Progenitor cell of endocrine pancreas (in vitro differentiated cells): Measurements from ENCODE around the gene OTUB2. TPM values are rescaled to one million over a fixed set of nuclear protein-coding genes. Genes with fewer than 3 reads are reported as not detected.

Experiments
- DNase-seq: peaks from one replicate; pipeline ENCODE4 v3.0.0; 2021; ENCODE audit warnings: low spot score; ENCODE audit not compliant: unreplicated experiment
- H3K27ac Mint-ChIP-seq: 2 replicates; pipeline ENCODE4 v1.8.0; 2021; ENCODE audit warnings: mild to moderate bottlenecking, moderate library complexity, mixed read lengths
- H3K27me3 Mint-ChIP-seq: 2 replicates; pipeline ENCODE4 v1.8.0; 2021; ENCODE audit warnings: mixed read lengths
- H3K36me3 Mint-ChIP-seq: 2 replicates; pipeline ENCODE4 v1.8.0; 2022; ENCODE audit warnings: mixed read lengths; ENCODE audit not compliant: insufficient read depth
- H3K4me1 Mint-ChIP-seq: 2 replicates; pipeline ENCODE4 v1.8.0; 2021; ENCODE audit warnings: low read depth, mixed read lengths
- H3K4me3 Mint-ChIP-seq: 2 replicates; pipeline ENCODE4 v1.8.0; 2021; ENCODE audit warnings: low read depth, mild to moderate bottlenecking, moderate library complexity, mixed read lengths
- H3K9me3 Mint-ChIP-seq: 2 replicates; pipeline ENCODE4 v1.8.0; 2021; ENCODE audit warnings: low read depth, mixed read lengths
- total RNA-seq: library from RNA; stranded (reverse); gene quantifications from 2 replicates; pipeline ENCODE4 v1.2.1, GENCODE V29; 2021
- TF ChIP-seq, protein P1 (sequence below): fragments of 200-600 bp; sonication (generic); IDR thresholded peaks from one replicate; pipeline ENCODE4 v1.5.0; 2021; ENCODE audit warnings: antibody characterized with exemption, mild to moderate bottlenecking; ENCODE audit not compliant: unreplicated experiment

Gene OTUB2
- total RNA-seq, 1 donor from 2014 or later = 7.0 TPM

DNA sequence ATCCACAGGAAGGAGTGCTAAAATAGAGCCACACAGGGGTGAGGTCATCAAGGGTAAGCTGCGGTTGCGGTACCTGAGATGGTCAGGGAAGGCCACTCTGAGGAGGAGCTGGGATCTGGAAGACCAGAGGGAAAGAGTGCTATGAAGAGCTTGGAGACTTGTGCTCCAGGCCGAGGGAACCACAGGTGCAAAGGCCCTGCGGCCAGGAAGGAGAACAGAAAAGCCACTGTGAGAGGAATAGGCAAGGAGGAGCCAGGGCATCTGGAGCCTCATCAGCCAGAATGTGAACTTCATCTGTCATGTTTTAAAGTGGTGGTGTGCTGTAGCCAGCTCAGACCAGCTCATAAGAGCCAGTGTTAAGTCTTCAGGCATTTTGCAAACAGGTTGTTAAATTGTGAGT lies 34.5 kb upstream of the OTUB2 start:
- Mint-ChIP-seq H3K4me1 (peaks cover 5% of the 10 kb centered on the region), H3K4me3 (no peak overlapping the region), H3K36me3 (no peaks in the 10 kb centered on the region)

DNA sequence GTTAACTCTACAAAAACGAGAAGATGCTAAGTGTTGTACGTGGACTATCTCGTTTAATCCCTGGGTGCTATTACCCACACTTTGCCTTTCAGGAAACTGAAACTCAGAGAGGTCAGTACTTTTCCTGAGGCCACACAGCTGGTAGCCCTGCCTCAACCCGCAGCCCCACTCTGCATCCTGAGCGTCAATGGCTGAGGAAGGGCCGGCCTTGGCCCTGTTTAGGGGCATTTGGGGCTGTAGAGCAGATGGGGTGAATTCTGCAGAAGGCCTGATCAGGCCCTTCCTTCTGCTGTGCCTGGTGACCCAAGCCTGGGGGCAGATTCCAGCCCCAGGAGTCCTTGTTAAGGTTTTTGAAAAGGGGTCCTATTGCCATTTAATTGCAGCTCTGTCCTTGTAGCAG lies 32.8 kb upstream of the OTUB2 start:
- Mint-ChIP-seq H3K36me3 (no peaks in the 10 kb centered on the region), H3K9me3 (no peaks in the 10 kb centered on the region), H3K27ac (no peak overlapping the region), H3K4me1 (peaks cover 5% of the 10 kb centered on the region), H3K27me3 (peaks cover 28% of the 10 kb centered on the region), H3K4me3 (no peak overlapping the region)
- no peak for DNase-seq
- TF ChIP-seq, protein P1, sequence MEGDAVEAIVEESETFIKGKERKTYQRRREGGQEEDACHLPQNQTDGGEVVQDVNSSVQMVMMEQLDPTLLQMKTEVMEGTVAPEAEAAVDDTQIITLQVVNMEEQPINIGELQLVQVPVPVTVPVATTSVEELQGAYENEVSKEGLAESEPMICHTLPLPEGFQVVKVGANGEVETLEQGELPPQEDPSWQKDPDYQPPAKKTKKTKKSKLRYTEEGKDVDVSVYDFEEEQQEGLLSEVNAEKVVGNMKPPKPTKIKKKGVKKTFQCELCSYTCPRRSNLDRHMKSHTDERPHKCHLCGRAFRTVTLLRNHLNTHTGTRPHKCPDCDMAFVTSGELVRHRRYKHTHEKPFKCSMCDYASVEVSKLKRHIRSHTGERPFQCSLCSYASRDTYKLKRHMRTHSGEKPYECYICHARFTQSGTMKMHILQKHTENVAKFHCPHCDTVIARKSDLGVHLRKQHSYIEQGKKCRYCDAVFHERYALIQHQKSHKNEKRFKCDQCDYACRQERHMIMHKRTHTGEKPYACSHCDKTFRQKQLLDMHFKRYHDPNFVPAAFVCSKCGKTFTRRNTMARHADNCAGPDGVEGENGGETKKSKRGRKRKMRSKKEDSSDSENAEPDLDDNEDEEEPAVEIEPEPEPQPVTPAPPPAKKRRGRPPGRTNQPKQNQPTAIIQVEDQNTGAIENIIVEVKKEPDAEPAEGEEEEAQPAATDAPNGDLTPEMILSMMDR = no peak

More for the DNA sequence above, 34.5 kb upstream of the OTUB2 start:
- H3K27me3 Mint-ChIP-seq = peaks cover 28% of the 10 kb centered on the region
- no peak for DNase-seq
- H3K27ac Mint-ChIP-seq = no peak overlapping the region
- TF ChIP-seq, protein P1 = no peak
- no peaks in the 10 kb centered on the region for H3K9me3 Mint-ChIP-seq

DNA sequence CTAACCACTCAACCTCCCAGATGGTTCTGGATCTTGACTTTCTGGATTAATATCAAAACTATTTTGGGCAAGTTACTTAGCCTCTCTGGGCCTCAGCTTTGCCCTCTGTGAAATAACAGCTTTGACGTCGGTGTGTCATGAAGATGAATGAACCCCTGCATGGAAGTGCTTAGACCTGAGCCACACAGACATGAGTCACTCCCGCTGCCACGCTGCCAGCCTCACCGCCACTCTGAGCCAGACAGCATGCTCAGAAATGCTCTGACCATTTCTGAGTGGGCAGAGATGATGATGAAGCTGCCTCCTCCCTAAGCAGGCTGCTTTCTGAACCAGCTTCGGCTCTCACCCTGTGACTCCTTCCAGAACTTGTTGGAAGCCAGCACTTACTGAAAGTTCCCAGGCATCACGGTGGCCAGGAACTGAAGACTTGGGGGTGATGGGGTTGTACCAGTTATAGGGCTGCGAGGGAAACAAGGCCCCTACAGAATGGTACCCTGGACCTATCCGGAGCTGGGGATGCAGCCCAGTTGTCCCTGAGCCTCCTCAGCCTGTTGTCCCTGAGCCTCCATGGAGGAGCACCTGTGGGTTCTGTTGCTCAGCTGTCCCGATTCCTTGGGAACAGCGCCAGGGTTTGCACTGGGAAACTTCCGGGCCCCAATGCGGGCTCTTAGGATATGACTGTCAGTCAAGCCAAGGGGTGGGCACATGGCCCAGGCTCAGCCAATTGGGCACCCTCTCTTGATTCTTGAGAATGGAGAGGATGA lies 31.0 kb upstream of the OTUB2 start:
- TF ChIP-seq, protein P1 = no peak
- Mint-ChIP-seq H3K9me3 (no peaks in the 10 kb centered on the region), H3K27me3 (peaks cover 25% of the 10 kb centered on the region), H3K4me1 (peaks cover 1% of the 10 kb centered on the region), H3K36me3 (no peaks in the 10 kb centered on the region), H3K27ac (no peak overlapping the region), H3K4me3 (no peak overlapping the region)
- DNase-seq = no peak

DNA sequence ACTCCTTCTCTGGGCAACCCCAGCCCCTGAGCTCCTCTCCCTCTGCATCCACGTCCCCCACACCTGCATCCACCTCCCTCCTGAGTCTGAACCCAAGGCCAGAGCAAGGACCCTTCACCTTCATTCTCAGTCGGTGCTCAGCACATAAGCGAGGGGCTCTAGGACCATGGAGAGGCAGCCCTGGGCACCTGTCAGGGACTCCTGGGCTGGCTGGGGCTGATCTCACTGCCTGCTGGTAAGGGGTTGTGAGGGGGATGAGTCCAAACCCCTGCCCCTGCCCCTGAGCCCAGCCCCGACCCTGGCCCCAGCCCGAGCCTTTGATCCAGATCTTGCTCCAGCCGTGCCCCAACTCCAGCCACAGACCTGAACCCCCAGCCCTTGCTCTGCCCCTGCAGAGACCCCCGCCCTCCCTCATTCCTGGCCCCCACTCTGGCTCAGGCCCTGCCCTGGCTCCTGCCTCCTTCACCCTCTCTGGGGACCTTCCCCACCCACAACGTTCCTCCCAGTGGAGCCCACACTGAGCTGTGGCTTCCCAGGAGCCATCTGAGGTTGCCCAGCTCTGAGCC lies 29.9 kb upstream of the OTUB2 start:
- H3K36me3 Mint-ChIP-seq = no peaks in the 10 kb centered on the region
- DNase-seq = no peak
- no peak overlapping the region for H3K4me3 Mint-ChIP-seq
- TF ChIP-seq, protein P1 = no peak
- H3K27ac Mint-ChIP-seq = peak overlapping the region; percentile 10
- H3K4me1 Mint-ChIP-seq = no peaks in the 10 kb centered on the region
- H3K9me3 Mint-ChIP-seq = no peaks in the 10 kb centered on the region
- peaks cover 21% of the 10 kb centered on the region for H3K27me3 Mint-ChIP-seq

DNA sequence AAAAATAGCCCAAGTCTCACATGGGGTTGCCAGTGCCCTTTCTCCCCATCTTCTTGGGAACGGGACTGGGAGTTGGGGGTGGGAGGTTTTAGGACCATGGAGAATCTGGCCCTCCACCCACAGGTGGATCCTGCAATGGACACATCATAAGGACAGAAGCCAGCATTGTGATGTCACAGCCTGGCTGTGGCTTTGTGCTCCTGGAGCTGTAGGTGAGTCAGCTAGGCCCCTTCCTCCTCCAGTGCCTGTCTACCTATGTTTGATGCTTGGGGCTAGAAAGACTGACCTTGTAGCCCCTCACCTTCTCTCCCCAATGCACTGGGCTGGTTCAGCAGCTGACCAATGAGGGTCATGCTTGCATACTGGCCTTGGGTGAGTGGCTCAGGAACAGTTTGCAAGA lies 29.1 kb upstream of the OTUB2 start, which contains the start of gene CCDC197:
TSS of gene CCDC197 (plus strand) at position 220 of the 400 bp plus-strand sequence. CDS start 831 bp downstream, outside the sequence.
- peaks cover 21% of the 10 kb centered on the region for H3K27me3 Mint-ChIP-seq
- no peaks in the 10 kb centered on the region for H3K4me1 Mint-ChIP-seq
- no peak within 1 kb of the TSS for H3K27ac Mint-ChIP-seq
- H3K9me3 Mint-ChIP-seq = no peaks in the 10 kb centered on the region
- TF ChIP-seq, protein P1 = no peak
- no peak for DNase-seq
- H3K4me3 Mint-ChIP-seq = no peak within 1 kb of the TSS
- H3K36me3 Mint-ChIP-seq = no peaks in the 10 kb centered on the region
